HepG2 (cell line): ENCODE measurements around the gene MLXIPL. TPM values are rescaled to one million over a fixed set of nuclear protein-coding genes. Genes with fewer than 3 reads are reported as not detected.
A peak's percentile ranks its signal among the peaks of the same experiment; 100 is the strongest.

Experiments used
- BCL6 ChIP-seq: IDR thresholded peaks from 2 replicates; pipeline ENCODE4 v1.6.1; 2016; ENCODE audit warnings: missing genetic modification reagents, missing compliant biosample characterization
- BORCS8-MEF2B ChIP-seq: sonication (generic); formaldehyde crosslinking; IDR thresholded peaks from 2 replicates; pipeline ENCODE4 v1.8.0; 2022; ENCODE audit warnings: mild to moderate bottlenecking, missing genetic modification reagents
- BRCA1 ChIP-seq: sonication (generic); formaldehyde crosslinking; IDR thresholded peaks from 2 replicates; pipeline ENCODE4 v1.4.0; 2020; ENCODE audit warnings: missing genetic modification reagents
- CHD2 ChIP-seq: IDR thresholded peaks from 2 replicates; pipeline ENCODE4 v1.6.1; 2011; ENCODE audit warnings: low read depth, low read length, improper control_type of control experiment
- ELF3 ChIP-seq: IDR thresholded peaks from 2 replicates; pipeline ENCODE4 v1.6.1; 2016; ENCODE audit warnings: missing genetic modification reagents, missing compliant biosample characterization
- HOXA9 ChIP-seq: sonication (generic); formaldehyde crosslinking; IDR thresholded peaks from 2 replicates; pipeline ENCODE4 v1.8.1; 2022; ENCODE audit warnings: missing genetic modification reagents, mild to moderate bottlenecking, moderate library complexity, borderline replicate concordance
- IRF2 ChIP-seq: IDR thresholded peaks from 2 replicates; pipeline ENCODE4 v1.6.1; 2018; ENCODE audit warnings: missing genetic modification reagents, missing compliant biosample characterization
- JUN ChIP-seq: sonication (generic); formaldehyde crosslinking; IDR thresholded peaks from 2 replicates; pipeline ENCODE4 v1.4.0; 2020; ENCODE audit warnings: mild to moderate bottlenecking, missing genetic modification reagents
- SAP130 ChIP-seq: IDR thresholded peaks from 2 replicates; pipeline ENCODE4 v1.6.1; 2016; ENCODE audit warnings: low read depth
- TBX2 ChIP-seq: sonication (generic); formaldehyde crosslinking; IDR thresholded peaks from 2 replicates; pipeline ENCODE4 v1.5.0; 2020; ENCODE audit warnings: missing genetic modification reagents, mild to moderate bottlenecking, borderline replicate concordance
- TERF1 ChIP-seq: sonication (generic); formaldehyde crosslinking; IDR thresholded peaks from 2 replicates; pipeline ENCODE4 v1.8.0; 2022; ENCODE audit warnings: mild to moderate bottlenecking, missing genetic modification reagents, moderate library complexity
- ZBTB7B ChIP-seq: sonication (generic); formaldehyde crosslinking; IDR thresholded peaks from 2 replicates; pipeline ENCODE4 v1.4.0; 2020; ENCODE audit warnings: missing genetic modification reagents
- ZFP36L1 ChIP-seq: sonication (generic); formaldehyde crosslinking; IDR thresholded peaks from 2 replicates; pipeline ENCODE4 v1.8.0; 2022; ENCODE audit warnings: mild to moderate bottlenecking, missing genetic modification reagents, moderate library complexity
- ZNF350 ChIP-seq: sonication (generic); formaldehyde crosslinking; IDR thresholded peaks from 2 replicates; pipeline ENCODE4 v1.4.0; 2020; ENCODE audit warnings: mild to moderate bottlenecking, low read depth, missing genetic modification reagents, borderline replicate concordance
- ZNF607 ChIP-seq: sonication (generic); formaldehyde crosslinking; IDR thresholded peaks from 2 replicates; pipeline ENCODE4 v1.5.1; 2020; ENCODE audit warnings: missing genetic modification reagents, mild to moderate bottlenecking, borderline replicate concordance
- ZNF670 ChIP-seq: sonication (generic); formaldehyde crosslinking; IDR thresholded peaks from 2 replicates; pipeline ENCODE4 v1.8.0; 2022; ENCODE audit warnings: mild to moderate bottlenecking, missing genetic modification reagents, borderline replicate concordance
- ZNF792 ChIP-seq: IDR thresholded peaks from 2 replicates; pipeline ENCODE4 v1.6.1; 2016
- ZZZ3 ChIP-seq: sonication (generic); formaldehyde crosslinking; IDR thresholded peaks from 2 replicates; pipeline ENCODE4 v1.4.0; 2020; ENCODE audit warnings: missing genetic modification reagents, mild to moderate bottlenecking, borderline replicate concordance
- polyA plus RNA-seq, 8 experiments: library from polyadenylated mRNA; depleted of rRNA in 3 of 8; stranded (reverse) in 7 of 8; unstranded in 1 of 8; fragments of >200 nt; fragmentation: Illumina TruSeq in 4 of 8; extraction: Trizol in 4 of 8; gene quantifications; 2 replicates each; pipeline versions ENCODE4 v1.2.1 to v1.2.3, GENCODE V29; 2011 to 2016; ENCODE audit warnings: low read depth in 4 of 8, missing spikeins in 1 of 8, mixed read lengths in 1 of 8; ENCODE audit not compliant: insufficient read depth in 1 of 8
- total RNA-seq, 5 experiments: library from RNA; depleted of rRNA; stranded (reverse); fragments of >200 nt; fragmentation: Illumina TruSeq; extraction: Trizol; gene quantifications; 2 replicates each; pipeline ENCODE4 v1.2.3, GENCODE V29; 2016; ENCODE audit warnings: low read depth in 1 of 5
- TF ChIP-seq, protein P1 (sequence below): sonication (generic); formaldehyde crosslinking; conservative IDR thresholded peaks from 2 replicates; pipeline ENCODE4 v1.4.0; 2020; ENCODE audit warnings: missing genetic modification reagents
- TF ChIP-seq, protein P2 (sequence below): IDR thresholded peaks from 2 replicates; pipeline ENCODE4 v1.6.1; 2016; ENCODE audit warnings: missing compliant biosample characterization, missing genetic modification reagents, borderline replicate concordance
- TF ChIP-seq, protein P3 (sequence below): sonication (generic); formaldehyde crosslinking; IDR thresholded peaks from 2 replicates; pipeline ENCODE4 v1.5.1; 2020; ENCODE audit warnings: mild to moderate bottlenecking, missing genetic modification reagents, moderate library complexity
- TF ChIP-seq, protein P4 (sequence below): sonication (generic); formaldehyde crosslinking; conservative IDR thresholded peaks from 2 replicates; pipeline ENCODE4 v1.4.0; 2020; ENCODE audit warnings: missing genetic modification reagents
- TF ChIP-seq, protein P5 (sequence below): sonication (generic); formaldehyde crosslinking; IDR thresholded peaks from 2 replicates; pipeline ENCODE4 v1.4.0; 2020; ENCODE audit warnings: low read depth, mild to moderate bottlenecking, missing genetic modification reagents

MLXIPL gene
- total and polyA plus RNA-seq, 2 of the 13 experiments (the other 11 are each of a cell fraction or from before 2014, with no cell fraction given), result 51.6 to 60.1 TPM

- TF ChIP-seq HOXA9 (CRISPR knock-in tag) (no peak; the same call in 1 of the 2 replicates), BORCS8-MEF2B (CRISPR knock-in tag) (no peak), CHD2 (no peak), ZNF670 (CRISPR knock-in tag) (no peak), ELF3 (peak; percentile 56), ZNF607 (CRISPR knock-in tag) (0 out of 2 replicates have a peak, but pooled peaks have one; percentile 9), ZNF792 (CRISPR knock-in tag) (peak; percentile 43; the same call in 1 of the 2 replicates), TERF1 (CRISPR knock-in tag) (no peak), ZZZ3 (CRISPR knock-in tag) (no peak; the same call in 1 of the 2 replicates), TBX2 (CRISPR knock-in tag) (no peak), JUN (no peak), BCL6 (no peak), SAP130 (CRISPR knock-in tag) (peak; percentile 83), ZNF350 (no peak), BRCA1 (CRISPR knock-in tag) (0 out of 2 replicates have a peak, but pooled peaks have one; percentile 12), ZFP36L1 (CRISPR knock-in tag) (no peak), IRF2 (CRISPR knock-in tag) (0 out of 2 replicates have a peak, but pooled peaks have one; percentile 18), ZBTB7B (CRISPR knock-in tag) (peak; percentile 56; the same call in 1 of the 2 replicates)
- TF ChIP-seq, protein P1, sequence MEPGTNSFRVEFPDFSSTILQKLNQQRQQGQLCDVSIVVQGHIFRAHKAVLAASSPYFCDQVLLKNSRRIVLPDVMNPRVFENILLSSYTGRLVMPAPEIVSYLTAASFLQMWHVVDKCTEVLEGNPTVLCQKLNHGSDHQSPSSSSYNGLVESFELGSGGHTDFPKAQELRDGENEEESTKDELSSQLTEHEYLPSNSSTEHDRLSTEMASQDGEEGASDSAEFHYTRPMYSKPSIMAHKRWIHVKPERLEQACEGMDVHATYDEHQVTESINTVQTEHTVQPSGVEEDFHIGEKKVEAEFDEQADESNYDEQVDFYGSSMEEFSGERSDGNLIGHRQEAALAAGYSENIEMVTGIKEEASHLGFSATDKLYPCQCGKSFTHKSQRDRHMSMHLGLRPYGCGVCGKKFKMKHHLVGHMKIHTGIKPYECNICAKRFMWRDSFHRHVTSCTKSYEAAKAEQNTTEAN (CRISPR knock-in tag), result no peak
- TF ChIP-seq, protein P2, sequence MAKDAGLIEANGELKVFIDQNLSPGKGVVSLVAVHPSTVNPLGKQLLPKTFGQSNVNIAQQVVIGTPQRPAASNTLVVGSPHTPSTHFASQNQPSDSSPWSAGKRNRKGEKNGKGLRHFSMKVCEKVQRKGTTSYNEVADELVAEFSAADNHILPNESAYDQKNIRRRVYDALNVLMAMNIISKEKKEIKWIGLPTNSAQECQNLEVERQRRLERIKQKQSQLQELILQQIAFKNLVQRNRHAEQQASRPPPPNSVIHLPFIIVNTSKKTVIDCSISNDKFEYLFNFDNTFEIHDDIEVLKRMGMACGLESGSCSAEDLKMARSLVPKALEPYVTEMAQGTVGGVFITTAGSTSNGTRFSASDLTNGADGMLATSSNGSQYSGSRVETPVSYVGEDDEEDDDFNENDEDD (CRISPR knock-in tag), result peak; percentile 67; the same call in 1 of the 2 replicates
- TF ChIP-seq, protein P3, sequence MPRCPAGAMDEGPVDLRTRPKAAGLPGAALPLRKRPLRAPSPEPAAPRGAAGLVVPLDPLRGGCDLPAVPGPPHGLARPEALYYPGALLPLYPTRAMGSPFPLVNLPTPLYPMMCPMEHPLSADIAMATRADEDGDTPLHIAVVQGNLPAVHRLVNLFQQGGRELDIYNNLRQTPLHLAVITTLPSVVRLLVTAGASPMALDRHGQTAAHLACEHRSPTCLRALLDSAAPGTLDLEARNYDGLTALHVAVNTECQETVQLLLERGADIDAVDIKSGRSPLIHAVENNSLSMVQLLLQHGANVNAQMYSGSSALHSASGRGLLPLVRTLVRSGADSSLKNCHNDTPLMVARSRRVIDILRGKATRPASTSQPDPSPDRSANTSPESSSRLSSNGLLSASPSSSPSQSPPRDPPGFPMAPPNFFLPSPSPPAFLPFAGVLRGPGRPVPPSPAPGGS (CRISPR knock-in tag), result no peak
- TF ChIP-seq, protein P4, sequence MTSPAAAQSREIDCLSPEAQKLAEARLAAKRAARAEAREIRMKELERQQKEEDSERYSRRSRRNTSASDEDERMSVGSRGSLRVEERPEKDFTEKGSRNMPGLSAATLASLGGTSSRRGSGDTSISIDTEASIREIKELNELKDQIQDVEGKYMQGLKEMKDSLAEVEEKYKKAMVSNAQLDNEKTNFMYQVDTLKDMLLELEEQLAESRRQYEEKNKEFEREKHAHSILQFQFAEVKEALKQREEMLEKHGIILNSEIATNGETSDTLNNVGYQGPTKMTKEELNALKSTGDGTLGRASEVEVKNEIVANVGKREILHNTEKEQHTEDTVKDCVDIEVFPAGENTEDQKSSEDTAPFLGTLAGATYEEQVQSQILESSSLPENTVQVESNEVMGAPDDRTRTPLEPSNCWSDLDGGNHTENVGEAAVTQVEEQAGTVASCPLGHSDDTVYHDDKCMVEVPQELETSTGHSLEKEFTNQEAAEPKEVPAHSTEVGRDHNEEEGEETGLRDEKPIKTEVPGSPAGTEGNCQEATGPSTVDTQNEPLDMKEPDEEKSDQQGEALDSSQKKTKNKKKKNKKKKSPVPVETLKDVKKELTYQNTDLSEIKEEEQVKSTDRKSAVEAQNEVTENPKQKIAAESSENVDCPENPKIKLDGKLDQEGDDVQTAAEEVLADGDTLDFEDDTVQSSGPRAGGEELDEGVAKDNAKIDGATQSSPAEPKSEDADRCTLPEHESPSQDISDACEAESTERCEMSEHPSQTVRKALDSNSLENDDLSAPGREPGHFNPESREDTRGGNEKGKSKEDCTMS, result no peak
- TF ChIP-seq, protein P5, sequence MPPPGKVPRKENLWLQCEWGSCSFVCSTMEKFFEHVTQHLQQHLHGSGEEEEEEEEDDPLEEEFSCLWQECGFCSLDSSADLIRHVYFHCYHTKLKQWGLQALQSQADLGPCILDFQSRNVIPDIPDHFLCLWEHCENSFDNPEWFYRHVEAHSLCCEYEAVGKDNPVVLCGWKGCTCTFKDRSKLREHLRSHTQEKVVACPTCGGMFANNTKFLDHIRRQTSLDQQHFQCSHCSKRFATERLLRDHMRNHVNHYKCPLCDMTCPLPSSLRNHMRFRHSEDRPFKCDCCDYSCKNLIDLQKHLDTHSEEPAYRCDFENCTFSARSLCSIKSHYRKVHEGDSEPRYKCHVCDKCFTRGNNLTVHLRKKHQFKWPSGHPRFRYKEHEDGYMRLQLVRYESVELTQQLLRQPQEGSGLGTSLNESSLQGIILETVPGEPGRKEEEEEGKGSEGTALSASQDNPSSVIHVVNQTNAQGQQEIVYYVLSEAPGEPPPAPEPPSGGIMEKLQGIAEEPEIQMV (CRISPR knock-in tag), result 0 out of 2 replicates have a peak, but pooled peaks have one; percentile 9
Measured at GRCh38 chr7:73557108-73557396, 67.3 kb downstream of the MLXIPL start (continued).
